GM19372 (cell line): ENCODE measurements around the gene MRM3.
"Not testable (repeated sequence)": the region's sequence is repeated elsewhere in the genome, so short reads cannot be mapped to it uniquely, and the experiment has no call there.

Experiments
- ATAC-seq: cut with Tn5 transposase; IDR thresholded peaks from one replicate; pipeline ENCODE4 v1.9.1; 2021; ENCODE audit warnings: mild to moderate bottlenecking, low read depth, moderate library complexity; ENCODE audit not compliant: unreplicated experiment

The MRM3 gene

DNA sequence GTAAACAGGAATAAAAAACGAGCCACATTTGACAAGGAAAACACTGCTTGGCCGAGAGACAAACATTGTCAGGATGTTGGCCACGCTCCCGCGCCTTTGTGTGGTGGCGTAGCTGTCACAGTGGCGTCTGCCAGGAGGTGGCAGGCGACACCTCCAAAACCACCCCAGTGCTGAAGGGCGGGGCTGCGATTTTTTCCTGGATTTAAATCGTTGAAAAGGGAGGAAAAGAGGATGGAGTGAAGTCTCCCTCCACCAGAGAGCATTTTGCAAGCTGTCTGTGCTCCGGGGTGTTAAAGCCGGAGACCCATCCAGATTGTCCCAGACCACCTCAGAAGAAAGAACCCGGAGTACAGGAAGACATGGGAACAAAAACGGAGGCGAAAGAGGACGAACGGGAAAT is 12.7 kb downstream of the MRM3 start:
- ATAC-seq: no peak

DNA sequence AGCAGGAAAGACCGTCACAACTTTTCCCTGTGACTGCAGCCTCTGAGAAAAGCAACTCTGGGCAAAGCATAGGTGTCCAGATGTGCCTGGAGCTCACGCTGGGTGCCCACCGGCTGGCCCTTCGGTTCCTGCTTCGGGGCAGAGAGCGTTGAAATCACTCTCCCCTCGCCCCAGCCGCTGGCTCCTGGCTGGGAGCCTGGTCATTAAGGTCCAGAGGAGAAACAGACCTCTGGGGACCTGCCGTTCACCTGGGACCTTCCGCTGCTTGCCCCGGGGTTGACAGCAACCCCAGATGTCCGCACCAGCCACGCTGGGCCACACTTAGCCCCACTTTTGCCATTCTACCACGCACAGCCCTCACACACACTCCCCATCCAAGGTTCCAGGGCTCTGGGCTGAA is 13.1 kb downstream of the MRM3 start:
- no peak for ATAC-seq

DNA sequence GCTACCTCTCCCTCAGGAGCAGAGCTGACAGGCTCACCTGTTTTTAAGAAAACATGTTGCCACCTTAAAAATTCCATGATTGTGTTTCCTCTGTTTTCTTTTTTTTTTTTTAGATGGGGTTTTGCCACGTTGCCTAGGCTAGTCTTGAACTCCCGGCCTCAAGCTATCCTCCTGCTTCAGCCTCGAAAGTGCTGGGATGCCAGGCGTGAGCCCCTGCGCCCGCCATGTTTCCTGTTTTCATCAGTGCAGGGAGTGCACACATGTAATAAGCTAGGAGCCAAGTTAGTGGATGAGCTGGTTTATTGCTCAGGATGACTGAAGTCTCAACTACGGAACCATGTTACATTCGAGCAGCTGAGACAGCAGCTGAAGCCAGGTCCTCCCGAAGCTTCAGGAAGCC is 13.6 kb downstream of the MRM3 start:
- no peak for ATAC-seq

DNA sequence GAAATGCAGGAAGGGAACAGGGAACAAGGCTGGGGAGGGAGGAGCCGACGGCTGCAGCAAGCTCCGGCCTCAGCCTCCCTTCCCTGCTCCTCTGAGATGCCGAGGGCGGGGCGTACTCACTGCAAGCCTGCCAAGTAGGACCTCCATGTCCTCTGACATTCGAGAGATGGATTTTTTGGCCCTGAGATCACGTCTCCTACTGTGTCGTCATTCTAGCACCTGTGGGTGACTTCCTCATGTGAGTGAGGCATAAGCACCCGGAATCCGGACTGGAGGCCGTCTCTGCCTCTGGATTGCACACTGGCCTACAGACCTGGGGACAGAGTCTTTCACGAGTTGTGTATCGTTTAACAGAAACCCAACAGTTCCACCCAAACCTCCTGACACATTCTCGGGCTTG is 14.5 kb downstream of the MRM3 start:
- no peak for ATAC-seq

DNA sequence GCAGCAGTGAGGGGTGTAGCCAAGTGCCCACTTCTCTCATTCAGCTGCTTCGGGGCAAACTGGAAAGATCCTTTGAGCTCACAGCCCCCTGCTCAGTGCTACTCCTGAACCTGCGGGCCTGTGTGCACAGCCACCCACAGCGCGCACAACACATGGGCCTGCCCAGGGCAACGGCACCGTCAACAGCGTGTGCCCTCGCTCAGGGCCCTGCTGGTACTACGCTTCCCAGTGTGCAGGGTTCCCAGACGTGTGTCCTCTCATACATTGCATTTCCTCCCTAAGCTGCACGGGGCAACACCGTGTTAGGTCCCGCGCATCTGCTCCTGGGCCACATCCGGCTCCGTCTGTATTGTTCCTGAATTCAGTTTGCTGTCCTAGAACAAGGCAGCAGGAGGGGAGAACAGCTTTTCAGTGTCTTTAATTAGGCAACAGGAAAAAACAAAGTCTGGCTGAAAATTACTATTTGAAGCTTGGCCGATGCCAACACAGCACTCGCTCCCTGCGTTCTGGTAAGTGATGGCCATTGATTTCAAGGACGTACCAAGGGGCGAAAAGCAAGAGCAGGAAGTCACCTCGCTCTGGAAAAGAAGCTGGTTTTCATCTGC is 15.2 kb downstream of the MRM3 start:
- ATAC-seq: no peak

DNA sequence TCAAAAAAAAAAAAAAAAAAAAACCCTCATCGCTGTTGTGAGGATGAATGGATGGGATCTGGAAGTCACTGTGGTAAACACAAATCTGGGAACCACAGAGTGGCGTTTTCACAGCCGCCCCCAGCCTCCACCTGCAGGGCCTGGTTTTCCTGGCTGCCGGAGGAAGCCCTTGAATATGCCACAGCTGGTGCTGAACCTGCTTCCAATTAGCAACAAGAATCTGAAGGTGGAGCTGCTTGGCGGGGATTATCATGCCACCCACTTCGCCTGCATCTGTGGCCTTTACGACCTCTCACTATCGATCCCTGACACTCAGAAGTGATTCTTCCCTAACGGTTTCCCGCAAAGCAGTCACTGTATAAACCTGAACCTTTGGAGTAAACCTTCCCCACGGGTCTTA is 16.1 kb downstream of the MRM3 start:
- no peak for ATAC-seq

DNA sequence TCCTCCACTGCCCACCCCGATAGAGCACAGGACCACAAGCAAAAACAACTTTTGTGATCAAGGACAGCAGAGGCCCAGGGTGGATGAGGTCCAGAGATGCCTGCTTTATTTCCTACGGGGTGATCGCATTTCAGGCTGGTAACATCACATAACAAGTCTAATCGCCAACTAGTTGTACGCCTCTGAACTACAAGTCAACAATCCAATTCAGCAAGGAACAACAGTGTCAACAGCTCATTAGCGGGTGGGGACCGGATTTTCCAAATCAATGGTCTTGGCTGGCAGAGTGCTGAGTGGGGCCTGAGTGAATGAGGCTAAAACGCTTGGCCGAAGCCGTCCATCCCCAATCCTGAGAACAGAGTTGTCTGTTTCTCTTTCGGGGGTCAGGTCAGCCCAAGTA is 17.1 kb downstream of the MRM3 start:
- no peak for ATAC-seq

DNA sequence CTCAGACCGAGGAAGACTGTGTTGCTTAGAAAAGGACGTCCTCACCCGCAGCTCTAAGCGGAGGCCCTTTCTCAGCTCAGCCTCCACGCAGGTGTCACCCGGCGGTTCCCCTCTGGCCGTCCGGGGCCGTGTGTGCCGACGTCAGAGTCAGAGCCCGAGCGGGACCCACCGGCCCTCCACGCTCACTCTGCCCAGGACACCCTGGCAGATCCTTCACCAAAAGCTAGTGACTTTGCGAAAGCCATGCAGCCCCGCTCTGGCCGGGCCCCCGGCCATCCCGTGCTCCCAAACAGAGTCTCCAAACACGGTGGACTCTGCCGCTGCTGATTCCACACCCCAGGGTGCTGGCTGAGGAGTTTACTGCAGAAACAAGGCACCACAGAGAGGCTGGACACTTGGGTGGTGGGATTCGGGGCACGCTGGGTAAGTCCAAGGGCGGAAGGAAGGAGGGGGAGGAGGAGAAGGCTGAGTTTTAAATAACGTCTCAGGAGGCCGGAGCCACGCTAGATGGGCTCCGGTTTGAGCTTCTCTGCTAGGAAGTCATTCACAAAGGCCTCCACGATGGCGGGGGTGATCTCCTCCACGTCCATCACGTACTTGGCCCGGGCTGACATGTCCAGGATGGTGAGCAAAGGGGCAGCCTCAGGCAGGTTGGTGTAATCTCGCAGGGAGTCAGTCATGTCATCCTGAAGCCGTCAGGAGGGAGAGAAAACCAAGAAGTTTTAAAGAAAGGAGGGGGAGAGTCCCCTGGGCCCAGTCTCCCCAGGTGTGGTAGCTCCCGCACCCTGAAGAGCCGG is 18.5 kb downstream of the MRM3 start:
- ATAC-seq: no peak

DNA sequence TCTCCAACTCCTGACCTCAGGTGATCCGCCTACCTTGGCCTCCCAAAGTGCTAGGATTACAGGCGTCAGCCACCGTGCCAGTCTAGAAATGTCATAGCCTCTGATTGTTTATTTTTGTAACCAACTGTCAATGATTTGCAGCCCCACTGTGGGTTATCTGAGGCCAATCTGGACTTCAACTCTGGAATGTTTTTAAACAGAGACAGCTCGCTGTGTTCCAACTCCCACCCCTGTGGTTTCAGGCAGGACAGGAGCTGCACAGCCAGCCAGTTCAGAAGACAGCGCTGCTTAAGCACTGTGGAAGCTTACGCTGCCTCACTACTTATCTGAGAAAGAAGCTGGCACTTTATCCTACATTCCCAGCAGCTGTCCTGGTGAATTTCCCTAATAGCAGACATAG is 19.5 kb downstream of the MRM3 start:
- ATAC-seq: no peak

DNA sequence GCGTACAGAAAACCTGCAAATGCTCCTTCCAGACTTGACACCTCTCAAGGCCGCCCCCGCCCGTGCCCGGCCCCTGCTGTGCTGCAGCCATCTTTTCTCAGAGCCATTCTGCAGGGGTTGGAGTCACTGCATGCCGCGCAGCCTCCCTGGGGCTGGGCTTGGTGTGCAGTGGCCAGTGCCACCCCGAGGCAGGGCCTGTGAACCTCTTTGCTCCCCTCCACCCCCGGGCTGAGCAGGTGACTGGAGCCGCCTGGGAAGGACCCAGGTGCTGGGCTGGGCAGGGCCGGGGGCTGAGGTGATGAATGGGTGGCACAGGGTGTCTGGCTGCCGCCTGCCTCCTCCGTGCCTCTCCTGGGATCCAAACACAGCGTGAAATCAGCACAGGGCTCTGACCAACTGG is 20.3 kb downstream of the MRM3 start:
- no peak for ATAC-seq

DNA sequence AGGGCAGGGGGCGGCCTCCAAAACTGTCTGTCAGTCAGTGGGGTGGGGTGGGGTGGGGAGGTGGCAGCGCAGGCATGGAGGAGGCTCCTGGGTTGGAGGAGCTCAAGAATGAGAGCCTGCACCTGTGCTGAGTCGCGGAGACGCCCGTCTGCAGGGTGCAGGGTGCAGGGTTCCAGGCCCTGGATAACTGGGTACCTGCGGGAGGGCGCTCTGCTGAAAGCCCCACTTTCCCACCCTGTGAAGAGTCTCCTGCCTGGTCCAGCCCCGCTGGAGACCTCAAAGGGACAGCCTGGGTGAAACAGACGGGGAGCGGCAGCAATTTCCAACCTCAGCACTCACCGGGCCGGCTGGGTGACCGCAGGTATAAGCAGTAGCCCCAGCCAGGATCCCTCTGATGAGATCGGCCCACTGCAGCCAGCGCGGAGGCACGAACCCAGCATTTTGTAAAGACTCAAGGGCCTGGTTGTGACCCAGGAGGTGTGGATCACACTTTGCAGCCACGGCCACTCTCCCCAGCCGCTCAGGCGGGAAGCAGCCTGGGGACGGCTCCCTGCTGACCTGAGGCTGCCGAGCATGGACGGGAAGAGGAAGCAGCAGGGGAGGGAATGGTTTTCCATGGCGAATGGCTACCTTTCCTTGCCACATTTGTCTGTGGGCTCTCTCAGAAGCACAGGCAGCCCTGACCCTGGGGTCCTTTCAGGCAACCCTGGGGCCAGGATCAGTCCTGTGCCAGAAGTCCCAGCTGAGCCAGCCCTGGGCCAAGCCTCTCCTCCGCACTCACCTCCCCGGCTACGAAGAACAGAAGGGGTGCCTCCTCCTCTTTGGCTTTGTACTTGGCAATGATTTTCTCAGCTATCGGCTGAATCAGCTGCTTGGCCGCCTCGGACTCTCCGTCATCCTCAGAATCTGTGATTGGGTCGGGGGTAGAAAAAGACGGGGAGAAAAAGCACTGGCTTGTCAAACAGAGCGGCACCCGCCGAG is 21.0 kb downstream of the MRM3 start:
- no peak for ATAC-seq

DNA sequence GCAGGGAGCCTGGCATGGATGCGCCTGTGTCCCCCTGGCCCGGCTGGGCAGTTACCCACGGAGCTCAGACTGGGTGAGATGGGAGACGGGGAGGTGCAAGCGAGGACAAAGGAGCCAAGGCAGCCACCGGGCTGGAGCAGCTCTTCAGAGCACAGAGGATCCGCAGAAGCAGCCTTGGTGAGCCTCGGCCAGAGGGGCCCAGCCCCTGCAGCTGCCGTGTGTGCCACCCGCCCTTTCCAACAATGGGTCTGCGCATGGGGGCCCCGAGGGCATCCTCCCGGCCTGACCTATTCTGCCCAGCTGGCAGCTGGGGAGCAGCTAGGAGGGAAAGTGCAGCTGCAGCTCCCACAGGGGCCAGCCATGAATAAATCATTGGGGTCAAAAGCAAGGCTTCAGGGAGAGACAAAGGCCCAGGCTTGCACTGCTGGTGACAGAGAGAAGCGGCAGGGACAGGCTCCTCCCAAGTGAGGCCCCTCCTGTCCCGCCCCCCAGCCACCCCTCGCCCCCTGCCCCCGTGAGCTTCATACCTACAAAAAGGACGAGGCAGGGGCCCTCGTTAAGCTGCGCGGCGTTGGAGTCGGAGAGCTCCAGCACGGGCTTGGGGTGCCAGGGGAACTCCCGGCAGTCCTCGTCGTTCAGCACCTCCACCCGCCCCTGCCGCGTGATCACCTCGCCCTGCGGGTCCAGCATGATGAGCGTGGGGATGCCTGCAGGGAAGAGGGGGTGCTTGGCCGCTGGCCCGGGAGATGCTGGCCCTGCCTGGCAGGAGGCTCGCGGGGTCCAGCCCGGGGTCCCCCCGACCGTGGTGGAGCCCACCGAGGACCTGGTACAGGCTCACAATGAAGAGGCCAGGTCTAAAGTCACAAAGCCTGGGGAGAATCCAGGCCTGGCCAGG is 22.6 kb downstream of the MRM3 start:
- ATAC-seq: no peak

DNA sequence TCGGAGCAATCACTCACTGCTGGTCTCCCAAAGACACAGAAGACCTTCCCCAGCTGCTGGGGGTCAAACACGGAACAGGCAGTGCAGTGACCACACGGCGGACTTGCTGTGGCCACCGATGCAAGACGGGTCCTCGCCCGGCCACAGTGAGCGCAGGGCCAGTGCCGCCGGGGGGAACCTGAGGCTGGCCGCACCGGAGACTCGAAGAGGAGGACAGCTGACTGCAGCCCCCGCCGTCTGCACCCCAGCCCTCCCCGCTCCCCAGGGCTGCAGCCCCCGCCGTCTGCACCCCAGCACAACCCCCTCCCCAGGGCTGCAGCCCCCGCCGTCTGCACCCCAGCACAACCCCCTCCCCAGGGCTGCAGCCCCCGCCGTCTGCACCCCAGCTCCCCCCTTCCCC is 23.7 kb downstream of the MRM3 start:
- not testable (repeated sequence) for ATAC-seq

DNA sequence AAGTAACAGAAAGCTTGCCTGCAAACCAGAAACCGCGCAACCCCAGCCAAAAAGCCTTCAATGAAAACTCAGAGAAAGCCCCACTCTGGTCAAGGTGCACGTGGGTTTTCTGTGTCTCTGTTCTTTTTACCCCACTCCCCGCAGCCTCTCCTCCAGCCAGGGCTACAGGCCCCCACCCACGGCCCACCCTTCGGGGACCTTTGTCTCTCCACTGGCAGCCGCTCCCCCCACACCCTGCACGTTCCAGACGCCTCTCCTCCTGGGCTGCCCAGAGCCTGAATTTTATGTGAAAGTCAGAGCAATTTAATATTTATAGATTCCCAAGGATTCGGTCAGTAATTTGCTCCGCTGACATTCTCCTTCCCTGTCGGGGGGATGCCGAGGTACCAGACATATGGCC is 24.2 kb downstream of the MRM3 start:
- no peak for ATAC-seq

DNA sequence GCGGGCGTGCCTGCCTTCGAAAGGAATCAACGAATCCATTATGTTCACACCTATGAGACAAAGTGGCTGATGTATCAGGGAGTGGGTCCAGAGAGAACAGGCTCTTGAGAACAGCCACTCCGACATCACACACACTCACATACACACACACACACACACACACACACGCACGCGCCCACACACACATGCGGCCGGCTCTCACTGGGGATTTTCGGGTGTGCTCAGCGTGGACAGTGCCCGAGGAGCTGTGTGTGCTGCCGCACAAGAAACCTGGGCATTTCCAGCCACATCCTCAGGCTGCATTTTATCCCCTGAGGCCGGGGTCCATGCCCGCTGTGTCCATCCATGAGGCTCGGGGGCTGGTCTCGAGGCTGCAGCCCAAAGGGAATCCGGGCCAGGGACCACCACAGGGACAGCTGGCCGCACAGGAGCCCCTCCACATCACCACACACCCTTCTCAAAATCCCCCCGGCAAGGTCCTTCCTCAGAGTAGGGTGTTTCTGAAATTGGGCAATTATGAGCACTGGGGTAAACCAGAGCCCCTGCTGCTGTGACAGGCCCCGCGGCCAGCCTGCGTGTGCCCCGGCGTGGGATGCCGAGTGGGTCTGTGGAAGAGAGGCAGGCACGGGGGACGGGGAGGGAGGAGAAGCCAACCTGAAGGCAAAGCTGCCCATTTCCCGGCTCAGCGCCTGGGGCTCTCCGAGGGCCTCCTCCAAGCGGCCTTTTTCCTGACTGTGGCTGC is 24.8 kb downstream of the MRM3 start:
- ATAC-seq: no peak

DNA sequence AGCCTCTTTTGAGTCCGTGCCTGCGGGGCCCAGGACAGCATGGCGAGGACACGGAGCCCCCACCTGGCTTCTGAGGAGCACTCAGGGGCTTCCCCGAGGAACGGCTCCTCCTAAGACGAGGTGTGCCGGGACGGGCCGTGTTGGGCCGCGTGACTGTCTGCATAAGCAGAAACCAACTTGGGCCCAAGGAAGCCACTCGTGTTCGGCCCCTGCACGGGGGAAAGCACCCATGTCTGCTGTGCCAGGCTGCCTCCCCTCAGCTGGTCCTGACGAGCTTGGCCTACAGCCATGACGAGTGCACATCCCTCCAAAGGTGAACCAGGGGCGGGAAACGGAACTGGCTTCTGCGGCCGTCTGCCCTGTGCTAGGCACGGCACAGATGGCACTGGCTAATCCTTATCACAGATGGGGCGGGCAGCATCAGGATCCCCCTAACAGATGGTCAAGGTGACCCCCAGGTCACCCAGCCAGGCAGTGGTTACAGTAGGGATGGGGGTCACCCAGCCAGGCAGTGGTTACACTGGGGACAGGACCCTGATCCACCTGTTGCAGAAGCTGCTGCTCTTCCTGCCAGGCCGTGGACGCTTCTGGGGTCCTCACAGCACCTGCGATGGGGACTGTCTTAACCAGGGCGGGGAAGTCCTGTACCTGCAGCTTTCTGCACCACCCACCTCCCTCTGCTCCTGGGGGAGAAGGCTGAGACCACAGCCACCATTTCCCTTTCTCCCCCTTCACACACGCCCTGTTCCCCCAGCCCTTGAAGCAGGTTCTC is 25.6 kb downstream of the MRM3 start:
- no peak for ATAC-seq

DNA sequence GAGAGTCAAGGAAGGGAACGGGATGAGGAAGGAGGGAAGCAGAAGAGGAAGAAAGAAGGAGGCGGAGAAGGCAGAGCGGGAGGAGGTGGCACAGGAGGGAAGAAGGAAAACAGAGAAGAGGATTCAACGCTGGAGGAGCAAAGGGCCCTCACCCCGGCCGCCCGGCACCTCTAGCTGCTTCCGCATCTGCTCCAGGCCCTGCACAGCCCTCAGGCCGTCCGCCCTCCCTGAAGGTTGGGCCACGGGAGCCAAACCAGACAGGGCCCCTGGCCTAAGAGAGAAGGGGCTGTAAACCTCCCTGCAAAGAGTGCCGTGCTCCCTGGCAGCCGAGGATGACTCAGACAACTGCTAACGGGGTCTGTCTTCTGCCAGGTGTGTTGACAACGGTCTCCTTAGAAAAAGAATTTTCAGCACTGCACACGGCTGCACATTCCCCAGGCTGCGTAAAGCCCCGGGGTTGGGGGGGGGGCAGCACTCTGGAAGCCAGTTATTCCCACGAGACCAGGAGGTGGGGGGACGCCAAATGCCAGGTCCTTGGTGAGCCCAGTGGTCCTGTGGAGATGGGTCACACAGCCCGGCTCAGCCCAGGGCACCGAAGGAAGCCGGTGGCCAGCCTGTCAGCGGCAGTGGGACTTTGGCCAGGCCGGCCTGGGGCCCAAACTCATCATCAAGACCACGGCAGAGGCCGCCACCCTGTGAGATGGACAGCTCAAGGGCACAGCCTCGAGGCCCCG is 29.1 kb downstream of the MRM3 start:
- ATAC-seq: no peak

DNA sequence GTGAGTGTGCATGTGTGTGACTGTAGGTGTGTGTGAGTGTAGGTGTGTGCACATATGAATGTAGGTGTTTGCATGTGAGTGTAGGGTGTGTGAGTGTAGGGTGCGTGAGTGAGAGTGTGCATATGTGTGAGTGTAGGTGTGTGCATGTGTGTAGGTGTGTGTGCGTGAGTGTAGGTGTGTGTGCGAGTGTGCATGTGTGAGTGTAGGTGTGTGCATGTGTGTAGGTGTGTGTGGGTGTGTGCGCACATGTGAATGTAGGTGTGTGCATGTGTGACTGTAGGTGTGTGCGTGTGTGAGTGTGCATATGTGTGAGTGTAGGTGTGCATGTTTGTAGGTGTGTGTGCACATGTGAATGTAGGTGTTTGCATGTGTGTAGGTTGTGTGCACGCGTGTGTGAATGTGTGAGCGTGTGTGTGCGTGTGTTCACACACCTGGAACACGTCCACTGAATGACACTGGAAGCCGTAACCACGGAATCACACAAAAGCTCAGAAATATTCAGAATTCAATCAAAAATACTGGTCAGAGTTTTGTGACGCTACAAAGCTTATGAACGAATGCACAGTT is 30.6 kb downstream of the MRM3 start:
- ATAC-seq: no peak
